H1 (cell line): Measurements from ENCODE around the gene MARS2. TPM values are rescaled to one million over a fixed set of nuclear protein-coding genes. Genes with fewer than 3 reads are reported as not detected.

Experiments used
- CREB1 ChIP-seq: IDR thresholded peaks from 2 replicates; pipeline ENCODE4 v1.6.1; 2012; ENCODE audit warnings: inconsistent platforms
- GTF2F1 ChIP-seq: IDR thresholded peaks from 2 replicates; pipeline ENCODE4 v1.6.1; 2012; ENCODE audit warnings: low read depth, low read length, improper control_type of control experiment, borderline replicate concordance
- KDM4A ChIP-seq: IDR thresholded peaks from one replicate; pipeline ENCODE4 v1.7.1; 2012; ENCODE audit warnings: low read depth, mild to moderate bottlenecking, moderate library complexity, low read length, inconsistent platforms; ENCODE audit not compliant: severe bottlenecking
- POLR2A ChIP-seq, 2 experiments: IDR thresholded peaks; 1 replicate in 1 of 2; 2 replicates in 1 of 2; pipeline ENCODE4 v1.6.1; 2011; ENCODE audit warnings: low read depth in 2 of 2, low read length in 2 of 2, mild to moderate bottlenecking in 2 of 2; ENCODE audit errors: control extremely low read depth in 1 of 2
- RBBP5 ChIP-seq: IDR thresholded peaks from 2 replicates; pipeline ENCODE4 v1.7.1; 2012; ENCODE audit warnings: low read depth, mild to moderate bottlenecking, inconsistent platforms, low read length, moderate library complexity, borderline replicate concordance
- SP1 ChIP-seq: IDR thresholded peaks from 2 replicates; pipeline ENCODE4 v1.6.1; 2011; ENCODE audit warnings: low read depth, low read length
- TAF1 ChIP-seq: IDR thresholded peaks from 2 replicates; pipeline ENCODE4 v1.6.1; 2011; ENCODE audit warnings: mild to moderate bottlenecking, low read depth, low read length
- TAF7 ChIP-seq: optimal IDR thresholded peaks from 2 replicates; pipeline ENCODE3; 2011; ENCODE audit warnings: low read depth, mild to moderate bottlenecking, inconsistent platforms, low read length, moderate library complexity, borderline replicate concordance
- polyA plus RNA-seq, 7 experiments: library from polyadenylated mRNA; depleted of rRNA in 3 of 7; stranded (reverse) in 5 of 7; unstranded in 2 of 7; fragments of >200 nt in 5 of 7; fragments of 200-250 nt in 2 of 7; gene quantifications; 1 replicate in 5 of 7; 2 replicates in 1 of 7; 4 replicates in 1 of 7; pipeline versions ENCODE4 v1.2.1 to v1.2.3, GENCODE V29; 2011 to 2013; ENCODE audit warnings: missing spikeins in 2 of 7, mixed read lengths in 2 of 7
- total RNA-seq: library from RNA; stranded (reverse); fragmentation: NEBNext Ultra II Directional; extraction: Animal tissue kit (Norgen Biotek cat#: 25700); gene quantifications from 2 replicates; pipeline ENCODE4 v1.2.1, GENCODE V29; 2021
- TF ChIP-seq, protein P1 (sequence below): fragments of 300-600 bp; sonication (generic); IDR thresholded peaks from 2 replicates; pipeline ENCODE4 v1.7.1; 2012; ENCODE audit warnings: low read length, moderate library complexity, mild to moderate bottlenecking, inconsistent platforms; ENCODE audit not compliant: insufficient replicate concordance
- TF ChIP-seq, protein P2 (sequence below): IDR thresholded peaks from 2 replicates; pipeline ENCODE4 v1.6.1; 2012; ENCODE audit warnings: inconsistent platforms

MARS2 gene
- total and polyA plus RNA-seq, 2 of the 8 experiments (the other 6 are each of a cell fraction or from before 2014, with no cell fraction given), result 15.7 to 27.2 TPM

DNA sequence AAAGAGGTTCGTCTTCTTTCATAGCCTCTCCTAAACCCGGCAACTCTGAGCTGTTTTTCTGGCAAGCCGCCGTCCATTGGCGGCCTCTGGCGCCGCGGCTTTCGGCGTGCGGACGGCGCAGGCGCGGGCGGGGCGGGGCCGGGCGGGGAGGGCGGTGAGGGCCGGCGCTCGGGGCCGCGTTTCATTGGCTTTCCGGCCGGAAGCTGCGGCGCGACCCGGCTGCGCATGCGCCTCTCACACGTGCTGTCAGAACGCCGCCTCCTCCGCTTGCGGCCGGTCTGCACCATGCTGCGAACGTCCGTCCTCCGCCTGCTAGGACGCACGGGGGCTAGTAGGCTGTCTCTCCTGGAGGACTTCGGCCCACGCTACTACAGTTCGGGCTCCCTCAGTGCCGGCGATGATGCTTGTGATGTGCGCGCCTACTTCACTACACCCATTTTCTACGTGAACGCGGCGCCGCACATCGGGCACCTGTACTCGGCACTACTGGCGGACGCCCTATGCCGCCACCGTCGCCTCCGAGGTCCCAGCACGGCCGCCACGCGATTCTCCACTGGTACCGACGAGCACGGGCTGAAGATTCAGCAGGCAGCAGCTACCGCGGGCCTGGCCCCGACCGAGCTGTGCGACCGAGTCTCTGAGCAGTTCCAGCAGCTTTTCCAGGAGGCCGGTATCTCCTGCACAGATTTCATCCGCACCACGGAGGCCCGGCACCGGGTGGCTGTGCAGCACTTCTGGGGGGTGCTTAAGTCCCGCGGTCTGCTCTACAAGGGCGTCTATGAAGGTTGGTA, at the start of gene MARS2 (continued):
- TF ChIP-seq, protein P1, sequence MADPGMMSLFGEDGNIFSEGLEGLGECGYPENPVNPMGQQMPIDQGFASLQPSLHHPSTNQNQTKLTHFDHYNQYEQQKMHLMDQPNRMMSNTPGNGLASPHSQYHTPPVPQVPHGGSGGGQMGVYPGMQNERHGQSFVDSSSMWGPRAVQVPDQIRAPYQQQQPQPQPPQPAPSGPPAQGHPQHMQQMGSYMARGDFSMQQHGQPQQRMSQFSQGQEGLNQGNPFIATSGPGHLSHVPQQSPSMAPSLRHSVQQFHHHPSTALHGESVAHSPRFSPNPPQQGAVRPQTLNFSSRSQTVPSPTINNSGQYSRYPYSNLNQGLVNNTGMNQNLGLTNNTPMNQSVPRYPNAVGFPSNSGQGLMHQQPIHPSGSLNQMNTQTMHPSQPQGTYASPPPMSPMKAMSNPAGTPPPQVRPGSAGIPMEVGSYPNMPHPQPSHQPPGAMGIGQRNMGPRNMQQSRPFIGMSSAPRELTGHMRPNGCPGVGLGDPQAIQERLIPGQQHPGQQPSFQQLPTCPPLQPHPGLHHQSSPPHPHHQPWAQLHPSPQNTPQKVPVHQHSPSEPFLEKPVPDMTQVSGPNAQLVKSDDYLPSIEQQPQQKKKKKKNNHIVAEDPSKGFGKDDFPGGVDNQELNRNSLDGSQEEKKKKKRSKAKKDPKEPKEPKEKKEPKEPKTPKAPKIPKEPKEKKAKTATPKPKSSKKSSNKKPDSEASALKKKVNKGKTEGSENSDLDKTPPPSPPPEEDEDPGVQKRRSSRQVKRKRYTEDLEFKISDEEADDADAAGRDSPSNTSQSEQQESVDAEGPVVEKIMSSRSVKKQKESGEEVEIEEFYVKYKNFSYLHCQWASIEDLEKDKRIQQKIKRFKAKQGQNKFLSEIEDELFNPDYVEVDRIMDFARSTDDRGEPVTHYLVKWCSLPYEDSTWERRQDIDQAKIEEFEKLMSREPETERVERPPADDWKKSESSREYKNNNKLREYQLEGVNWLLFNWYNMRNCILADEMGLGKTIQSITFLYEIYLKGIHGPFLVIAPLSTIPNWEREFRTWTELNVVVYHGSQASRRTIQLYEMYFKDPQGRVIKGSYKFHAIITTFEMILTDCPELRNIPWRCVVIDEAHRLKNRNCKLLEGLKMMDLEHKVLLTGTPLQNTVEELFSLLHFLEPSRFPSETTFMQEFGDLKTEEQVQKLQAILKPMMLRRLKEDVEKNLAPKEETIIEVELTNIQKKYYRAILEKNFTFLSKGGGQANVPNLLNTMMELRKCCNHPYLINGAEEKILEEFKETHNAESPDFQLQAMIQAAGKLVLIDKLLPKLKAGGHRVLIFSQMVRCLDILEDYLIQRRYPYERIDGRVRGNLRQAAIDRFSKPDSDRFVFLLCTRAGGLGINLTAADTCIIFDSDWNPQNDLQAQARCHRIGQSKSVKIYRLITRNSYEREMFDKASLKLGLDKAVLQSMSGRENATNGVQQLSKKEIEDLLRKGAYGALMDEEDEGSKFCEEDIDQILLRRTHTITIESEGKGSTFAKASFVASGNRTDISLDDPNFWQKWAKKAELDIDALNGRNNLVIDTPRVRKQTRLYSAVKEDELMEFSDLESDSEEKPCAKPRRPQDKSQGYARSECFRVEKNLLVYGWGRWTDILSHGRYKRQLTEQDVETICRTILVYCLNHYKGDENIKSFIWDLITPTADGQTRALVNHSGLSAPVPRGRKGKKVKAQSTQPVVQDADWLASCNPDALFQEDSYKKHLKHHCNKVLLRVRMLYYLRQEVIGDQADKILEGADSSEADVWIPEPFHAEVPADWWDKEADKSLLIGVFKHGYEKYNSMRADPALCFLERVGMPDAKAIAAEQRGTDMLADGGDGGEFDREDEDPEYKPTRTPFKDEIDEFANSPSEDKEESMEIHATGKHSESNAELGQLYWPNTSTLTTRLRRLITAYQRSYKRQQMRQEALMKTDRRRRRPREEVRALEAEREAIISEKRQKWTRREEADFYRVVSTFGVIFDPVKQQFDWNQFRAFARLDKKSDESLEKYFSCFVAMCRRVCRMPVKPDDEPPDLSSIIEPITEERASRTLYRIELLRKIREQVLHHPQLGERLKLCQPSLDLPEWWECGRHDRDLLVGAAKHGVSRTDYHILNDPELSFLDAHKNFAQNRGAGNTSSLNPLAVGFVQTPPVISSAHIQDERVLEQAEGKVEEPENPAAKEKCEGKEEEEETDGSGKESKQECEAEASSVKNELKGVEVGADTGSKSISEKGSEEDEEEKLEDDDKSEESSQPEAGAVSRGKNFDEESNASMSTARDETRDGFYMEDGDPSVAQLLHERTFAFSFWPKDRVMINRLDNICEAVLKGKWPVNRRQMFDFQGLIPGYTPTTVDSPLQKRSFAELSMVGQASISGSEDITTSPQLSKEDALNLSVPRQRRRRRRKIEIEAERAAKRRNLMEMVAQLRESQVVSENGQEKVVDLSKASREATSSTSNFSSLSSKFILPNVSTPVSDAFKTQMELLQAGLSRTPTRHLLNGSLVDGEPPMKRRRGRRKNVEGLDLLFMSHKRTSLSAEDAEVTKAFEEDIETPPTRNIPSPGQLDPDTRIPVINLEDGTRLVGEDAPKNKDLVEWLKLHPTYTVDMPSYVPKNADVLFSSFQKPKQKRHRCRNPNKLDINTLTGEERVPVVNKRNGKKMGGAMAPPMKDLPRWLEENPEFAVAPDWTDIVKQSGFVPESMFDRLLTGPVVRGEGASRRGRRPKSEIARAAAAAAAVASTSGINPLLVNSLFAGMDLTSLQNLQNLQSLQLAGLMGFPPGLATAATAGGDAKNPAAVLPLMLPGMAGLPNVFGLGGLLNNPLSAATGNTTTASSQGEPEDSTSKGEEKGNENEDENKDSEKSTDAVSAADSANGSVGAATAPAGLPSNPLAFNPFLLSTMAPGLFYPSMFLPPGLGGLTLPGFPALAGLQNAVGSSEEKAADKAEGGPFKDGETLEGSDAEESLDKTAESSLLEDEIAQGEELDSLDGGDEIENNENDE, result no peak
- peak; percentile 90 for TF ChIP-seq RBBP5
- peak; percentile 95 for TF ChIP-seq KDM4A
- TF ChIP-seq POLR2A (IDR thresholded peaks at IDR 0.05; ENCODE audit: control extremely low read depth in 1 of 2, low read depth in 2 of 2, low read length in 2 of 2), result peak; percentile 85 to 89
- peak; percentile 10 for TF ChIP-seq TAF7
- TF ChIP-seq GTF2F1, result 0 out of 2 replicates have a peak, but pooled peaks have one; percentile 9
- TF ChIP-seq TAF1, result peak; percentile 82; the same call in 1 of the 2 replicates
- TF ChIP-seq, protein P2, sequence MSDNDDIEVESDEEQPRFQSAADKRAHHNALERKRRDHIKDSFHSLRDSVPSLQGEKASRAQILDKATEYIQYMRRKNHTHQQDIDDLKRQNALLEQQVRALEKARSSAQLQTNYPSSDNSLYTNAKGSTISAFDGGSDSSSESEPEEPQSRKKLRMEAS, result peak; percentile 98
- TF ChIP-seq SP1, result no peak
- peak; percentile 83 for TF ChIP-seq CREB1
